Stimulated activated CD4-positive, alpha-beta T cell treated with anti-CD3 and anti-CD28 coated beads, Interleukin-12 subunit alpha, Interleukin-12 subunit beta, amount 100 ng/mL, for 24 hours (primary cell): Measurements from ENCODE around the gene CNPY1.
"Not testable (repeated sequence)": the region's sequence is repeated elsewhere in the genome, so short reads cannot be mapped to it uniquely, and the experiment has no call there.

Experiments
- DNase-seq, 2 experiments: peaks; one replicate each; pipeline ENCODE4 v3.0.0-alpha.2; 2020; ENCODE audit warnings: low read depth in 2 of 2

Gene CNPY1

DNA sequence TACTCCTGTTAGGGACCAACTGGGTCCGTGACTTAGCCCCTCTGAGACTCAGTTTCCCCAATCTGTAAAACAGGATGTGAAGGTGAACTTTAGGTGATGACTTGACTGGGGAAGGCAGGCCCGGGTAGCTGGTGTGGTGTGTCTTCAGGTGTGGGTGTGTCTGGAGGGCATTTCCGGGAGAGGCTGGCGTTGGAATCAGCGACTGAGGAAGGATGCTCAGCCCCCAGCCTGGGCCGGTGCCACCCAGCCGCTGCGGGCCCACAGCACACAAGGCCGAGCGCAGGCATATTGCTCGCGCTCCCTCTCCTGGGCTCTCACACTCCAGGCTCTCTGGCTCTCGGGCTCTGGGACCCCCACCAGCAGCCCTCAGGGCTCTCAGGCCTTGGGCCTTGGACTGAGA, 31.7 kb upstream of the CNPY1 start:
- DNase-seq, result no peak

DNA sequence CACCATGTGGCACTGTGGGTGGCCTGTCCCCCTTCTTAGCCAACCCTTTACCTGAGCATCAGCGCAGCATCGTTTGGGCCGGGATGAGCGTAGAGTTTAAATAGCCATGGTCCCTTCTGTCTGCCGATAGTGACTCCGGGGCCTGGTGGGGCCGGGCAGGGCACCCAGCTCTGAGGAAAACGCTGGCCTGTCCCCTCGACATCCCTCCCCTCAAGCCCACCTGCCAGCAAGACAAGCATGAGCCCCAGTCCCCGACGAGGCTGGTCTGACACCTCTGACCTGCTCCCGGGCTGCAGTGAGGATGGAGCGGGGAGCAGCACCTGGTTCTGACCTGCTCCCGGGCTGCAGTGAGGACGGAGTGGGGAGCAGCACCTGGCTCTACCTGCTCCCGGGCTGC, 31.1 kb upstream of the CNPY1 start:
- DNase-seq, result no peak

DNA sequence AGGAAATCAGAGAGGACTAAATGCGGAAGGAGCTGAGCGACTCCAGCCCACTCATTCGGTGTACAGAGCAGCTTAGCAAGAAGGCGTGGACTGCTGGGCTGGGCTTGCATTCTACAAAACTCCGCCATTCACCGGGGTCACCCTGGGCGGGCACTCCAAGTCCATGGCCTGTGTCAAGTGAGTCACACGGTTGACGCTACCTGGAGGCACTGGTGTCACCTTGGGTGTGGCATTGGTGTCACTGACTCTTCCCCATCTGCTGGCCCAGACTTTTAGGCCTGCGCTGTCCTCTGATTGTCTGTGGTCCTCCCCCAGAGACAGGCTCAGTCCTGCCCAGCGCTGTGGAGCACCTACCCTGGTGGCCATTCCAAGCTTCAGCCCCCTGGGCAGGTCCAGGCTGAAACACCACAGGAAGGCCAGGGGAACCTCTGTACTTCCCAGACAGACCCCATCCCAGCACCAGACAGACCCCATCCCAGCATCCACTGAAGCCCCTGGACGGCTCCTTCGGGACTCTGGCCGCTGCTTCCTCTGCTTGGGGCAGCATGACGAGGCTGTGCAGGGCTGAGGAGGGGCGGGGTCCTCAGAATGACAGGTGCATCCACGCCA, 30.6 kb upstream of the CNPY1 start:
- DNase-seq, result no peak

DNA sequence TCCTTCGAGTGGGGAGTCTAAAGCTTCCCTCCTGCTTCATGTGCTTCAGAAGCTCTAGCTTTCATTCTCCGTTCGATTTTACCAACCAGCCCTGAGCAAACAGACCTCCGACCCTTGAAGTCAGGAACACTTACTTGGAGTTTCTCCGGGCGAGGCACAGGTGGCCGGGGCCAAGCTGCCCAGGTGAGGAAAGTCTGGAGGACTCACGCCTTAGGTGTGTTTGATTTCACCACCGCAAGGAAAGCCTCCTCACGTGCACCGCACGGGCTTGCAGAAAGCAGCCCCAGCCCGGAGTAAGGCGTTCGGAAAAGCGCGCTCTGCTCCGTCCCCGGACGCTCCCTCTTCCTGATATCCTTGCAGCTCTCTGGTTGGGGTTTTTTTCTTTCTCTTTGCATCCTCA, 30.1 kb upstream of the CNPY1 start:
- DNase-seq, result no peak

DNA sequence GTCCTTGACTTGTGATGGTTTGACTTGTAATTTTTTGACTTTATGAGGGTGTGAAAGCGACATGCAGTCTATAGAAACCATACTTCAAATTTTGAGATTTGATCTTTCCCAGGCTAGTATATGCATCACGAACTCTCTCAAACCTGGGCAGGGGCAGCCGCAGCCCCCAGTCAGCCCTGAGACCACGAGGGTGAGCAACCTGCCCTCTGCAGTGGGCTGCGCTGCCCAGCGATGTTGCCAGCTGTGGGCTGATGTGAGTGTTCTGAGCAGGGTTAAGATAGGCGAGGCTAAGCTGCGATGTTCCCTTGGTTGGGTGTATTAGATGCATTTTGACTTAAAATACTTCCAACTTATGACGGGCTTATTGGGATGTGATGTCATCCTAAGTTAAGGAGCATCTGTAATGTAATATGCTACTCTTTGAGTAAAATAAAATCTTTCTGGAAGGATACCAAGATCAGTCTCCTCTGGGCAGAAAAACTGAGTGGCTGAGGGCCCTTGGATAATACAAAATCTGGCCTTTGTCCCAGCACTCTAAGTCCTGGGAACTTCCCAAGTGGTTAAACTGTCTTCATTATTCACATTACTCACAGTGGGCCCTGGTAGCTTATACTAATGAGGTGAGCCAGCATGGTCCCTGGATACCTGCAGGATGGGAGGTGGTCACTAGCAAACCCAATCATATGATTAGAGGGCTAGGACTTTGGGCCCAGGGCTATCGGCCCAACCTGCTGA, 28.4 kb upstream of the CNPY1 start:
- no peak for DNase-seq

DNA sequence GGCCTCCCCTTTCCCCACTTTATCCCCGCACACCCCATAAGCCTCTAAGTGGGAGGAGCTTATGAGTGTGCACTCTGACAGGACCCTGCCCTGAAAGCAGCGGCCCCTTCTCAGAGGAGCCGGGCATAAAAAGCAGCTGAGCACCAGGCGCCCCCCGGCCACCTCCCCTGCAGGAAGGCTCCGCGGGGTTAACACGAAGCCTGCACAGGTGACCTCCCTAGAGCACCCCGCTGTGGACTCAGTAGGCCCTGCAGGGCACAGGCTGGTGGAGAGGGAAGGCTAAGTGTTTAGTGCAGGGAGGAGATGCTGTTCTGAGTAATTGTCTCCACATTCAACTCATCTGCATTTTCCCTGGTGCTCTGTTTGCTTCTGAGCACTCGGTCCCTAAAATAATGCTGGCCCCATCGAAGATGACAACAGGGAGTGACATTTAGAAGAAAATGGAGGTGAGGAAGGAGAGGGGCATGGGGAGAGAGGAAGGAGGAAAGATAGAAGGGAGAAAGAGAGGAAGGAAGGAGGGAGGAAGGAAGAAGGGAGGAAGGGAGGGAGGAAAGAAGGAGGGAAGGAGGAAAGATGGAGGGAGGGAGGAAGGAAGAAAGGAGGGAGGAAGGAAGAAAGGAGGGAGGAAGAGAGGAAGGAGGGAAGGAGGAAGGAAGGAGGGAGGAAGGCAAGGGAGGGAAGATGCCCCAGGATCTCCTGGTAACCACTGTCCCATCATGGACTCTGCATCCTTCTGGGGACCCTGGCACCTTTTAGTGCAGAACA, 25.4 kb upstream of the CNPY1 start:
- no peak for DNase-seq

DNA sequence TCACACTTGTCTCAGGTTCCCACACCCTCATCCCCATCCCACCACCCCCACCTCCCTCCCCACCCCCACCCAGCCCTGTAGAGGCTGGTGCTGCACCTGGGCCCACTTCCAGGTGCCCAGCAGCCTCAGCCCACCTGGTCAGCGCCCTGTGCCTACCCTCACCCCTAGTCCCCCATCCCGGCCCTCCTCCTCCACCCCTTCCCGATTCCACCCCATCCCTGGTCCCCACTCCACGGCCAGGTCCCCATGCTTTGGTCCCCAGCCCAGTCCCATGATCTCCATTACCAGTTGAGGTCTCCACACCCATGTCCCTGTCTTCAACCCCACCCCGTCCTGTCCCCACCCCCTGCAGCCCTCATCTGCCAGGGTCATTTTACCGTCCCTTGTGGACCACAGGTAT, 24.6 kb upstream of the CNPY1 start:
- no peak for DNase-seq

DNA sequence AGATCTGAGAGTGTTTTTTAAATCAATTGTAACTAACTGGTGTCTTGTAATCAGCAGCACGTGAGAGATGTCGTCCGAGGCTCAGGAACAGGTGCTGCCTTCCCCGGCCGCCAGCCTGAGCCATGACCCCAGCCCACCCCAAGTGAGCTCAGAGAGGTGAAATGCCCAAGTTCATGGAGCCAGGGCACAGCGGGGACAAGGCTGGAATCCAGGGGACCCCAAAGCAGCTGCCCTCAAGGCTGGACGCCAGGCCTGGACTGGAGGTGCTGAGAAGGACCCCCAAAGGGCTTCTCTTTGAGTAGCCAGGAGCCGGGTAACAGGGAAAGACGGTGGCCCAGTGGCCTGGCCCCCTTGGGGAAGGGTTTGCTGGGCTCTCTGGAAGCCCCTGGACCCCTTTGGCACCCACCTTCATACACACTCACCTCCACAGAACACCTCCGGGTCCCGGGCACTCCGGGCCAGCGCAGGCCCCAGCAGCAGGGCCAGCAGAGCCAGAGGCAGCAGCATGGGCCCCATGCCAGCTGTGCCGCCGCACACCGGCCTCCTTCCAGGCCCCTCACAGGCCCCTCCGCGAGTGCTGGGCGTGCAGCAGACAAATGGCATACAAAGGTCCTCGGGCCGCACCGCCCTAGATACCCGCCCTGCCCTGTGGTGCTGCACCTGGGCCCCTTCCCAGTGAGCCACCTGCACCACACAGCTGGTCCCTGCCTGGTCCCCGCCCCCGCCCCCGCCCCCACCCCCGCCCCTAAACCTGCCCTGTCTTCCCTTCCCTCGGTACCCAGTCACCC, 24.0 kb upstream of the CNPY1 start:
- no peak for DNase-seq

DNA sequence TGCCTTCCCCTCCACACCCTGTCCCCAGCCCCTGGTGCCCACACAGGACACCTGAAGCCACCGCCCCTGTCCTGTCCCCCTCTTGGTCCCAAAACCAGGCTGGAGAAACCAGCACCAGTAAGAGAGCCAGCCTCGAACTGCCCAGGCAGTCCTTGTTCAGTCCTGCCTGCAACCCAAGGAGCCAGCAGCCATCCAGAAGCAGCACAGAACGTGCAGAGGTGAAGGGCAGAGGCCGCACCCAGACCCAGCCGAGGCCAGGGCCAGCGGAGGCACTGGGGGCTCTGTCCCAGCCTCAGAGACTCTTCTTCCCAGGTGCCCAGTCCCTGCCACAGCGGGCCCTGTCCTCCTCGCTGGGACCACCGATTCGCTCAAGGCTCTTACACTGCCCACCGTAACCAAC, 23.3 kb upstream of the CNPY1 start:
- no peak for DNase-seq

DNA sequence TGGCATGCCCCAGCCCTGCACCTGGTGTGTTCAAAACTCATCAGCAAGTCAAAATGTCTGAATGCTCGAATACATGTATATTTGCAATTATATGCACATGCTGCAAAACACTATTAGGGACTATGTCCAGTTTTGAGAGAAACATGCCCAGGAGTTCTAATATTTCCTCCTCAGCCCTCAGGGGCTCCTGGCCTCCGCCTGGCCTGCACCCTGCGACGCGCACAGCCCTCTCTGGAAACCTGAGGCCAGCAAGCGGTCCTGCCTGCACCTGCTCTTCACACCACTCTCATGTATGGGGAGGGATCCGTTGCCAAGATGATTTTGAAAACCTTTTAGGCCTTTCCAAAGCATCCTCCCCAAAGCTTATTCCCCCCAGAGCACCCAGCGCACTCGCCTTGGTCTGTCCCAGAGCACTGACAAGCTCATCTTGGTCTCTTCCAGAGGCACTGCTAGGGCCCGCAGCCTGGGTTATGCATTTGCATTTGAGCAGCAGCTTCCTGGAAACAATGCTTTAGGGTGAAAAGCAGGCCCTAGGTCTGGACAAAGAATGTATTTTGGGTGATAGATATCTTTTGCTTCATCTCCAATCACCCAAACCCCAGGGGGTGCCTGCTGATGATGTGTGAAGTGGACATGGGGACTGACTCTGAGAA, 22.6 kb upstream of the CNPY1 start:
- DNase-seq, result no peak

DNA sequence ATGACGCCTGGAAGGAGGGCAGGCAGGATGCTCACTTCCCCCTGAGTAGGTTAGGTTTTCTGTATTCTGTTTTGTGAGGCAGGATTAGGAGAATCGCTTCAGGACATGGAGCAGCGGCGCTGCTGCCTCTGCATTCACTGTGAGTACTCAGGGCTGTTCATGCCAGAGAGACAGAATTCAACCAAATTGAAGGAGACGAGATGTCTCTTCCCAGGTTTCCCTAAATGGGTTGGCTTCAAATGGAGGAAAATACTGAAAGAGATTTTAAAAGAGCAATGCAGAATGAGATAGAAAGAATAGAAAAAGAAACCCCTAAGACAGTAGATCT, 21.9 kb upstream of the CNPY1 start:
- DNase-seq, result no peak

DNA sequence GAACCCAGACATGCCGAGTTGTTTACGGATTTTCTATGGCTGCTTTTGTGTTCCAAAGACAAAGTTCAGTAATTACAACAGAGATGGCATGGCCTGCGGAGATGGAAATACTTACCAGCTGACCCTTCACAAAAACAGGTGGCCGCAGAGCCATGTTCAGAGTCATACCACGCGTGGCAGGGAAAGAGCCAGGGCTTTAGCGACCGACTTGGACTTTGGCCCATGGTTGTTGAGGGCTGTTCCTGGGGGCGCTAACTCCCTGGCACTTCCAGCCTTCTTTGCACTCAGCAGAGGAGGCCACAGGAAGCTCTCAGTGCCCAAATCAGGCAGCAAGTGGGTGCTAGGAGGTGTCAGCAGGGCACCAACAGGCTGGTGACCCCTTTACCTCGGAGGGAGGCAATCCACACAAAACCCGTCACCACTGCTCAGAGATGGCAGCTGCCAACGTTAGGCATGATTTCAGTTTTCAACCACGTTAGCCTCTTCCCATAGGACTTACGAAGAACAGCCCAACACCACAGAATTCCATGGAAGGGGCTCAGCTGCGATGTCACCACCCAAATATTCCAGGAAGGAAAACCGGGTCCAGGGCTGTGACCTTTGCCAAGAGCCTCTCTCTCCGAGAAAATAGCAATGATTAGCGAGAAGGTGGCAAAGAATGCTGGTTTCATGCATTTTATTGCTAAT, 21.4 kb upstream of the CNPY1 start:
- DNase-seq, result no peak

DNA sequence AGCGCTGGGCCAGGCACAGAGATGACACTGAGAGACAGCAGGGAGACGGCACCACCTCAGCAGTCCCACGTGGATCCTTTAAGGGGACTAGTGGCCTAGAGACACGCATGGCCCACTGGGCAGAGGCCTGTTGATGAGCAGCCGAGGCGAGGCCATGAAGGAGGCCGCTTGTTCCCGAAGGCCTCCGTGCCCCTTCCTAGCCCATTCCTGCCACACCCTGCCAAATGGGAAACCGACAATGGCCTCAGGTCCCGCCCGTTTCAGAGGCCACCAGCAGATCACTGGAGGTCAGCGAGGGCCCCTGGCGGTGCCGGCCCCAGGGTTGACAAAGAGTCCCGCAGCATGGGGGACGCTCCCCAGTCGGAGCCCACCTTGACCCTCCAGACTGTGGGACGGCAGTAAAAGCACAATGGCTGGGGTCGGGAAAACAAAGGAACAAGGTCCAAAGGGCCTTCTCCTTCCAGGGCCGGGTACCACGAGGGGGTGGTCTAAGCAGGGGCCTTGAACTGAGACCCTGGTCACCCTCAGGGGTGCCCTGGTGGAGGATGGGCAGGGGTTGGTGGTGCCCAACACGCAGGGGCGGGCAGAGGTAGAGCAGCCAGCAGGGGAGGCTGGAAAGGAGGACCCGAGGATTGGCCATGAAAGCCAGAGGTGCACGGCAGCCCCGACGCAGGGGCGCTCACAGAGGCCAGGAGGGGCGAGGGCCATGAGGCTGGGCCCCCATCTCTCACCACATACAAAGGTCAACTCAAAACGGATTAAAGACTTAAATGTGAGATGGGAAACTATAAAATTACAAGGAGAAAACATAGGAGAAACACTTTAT, 19.9 kb upstream of the CNPY1 start:
- DNase-seq, result no peak

DNA sequence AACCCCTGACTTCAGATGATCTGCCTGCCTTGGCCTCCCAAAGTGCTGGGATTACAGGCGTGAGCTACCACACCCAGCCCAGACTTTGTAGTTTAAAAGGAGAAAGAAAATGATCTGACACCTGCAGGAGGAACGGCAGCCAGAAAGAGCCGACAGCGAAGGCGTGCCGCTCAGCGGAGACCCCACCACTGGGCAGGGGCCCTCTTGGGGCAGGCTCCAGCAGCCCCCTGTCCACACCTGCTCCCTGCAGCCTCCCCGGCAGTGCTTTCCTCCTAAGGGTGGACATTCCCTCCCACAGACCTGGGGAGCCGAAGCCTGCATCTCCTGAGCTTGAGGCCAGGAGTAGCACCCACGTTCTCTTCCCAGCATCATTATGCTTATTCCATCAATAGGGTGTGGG, 19.2 kb upstream of the CNPY1 start:
- no peak for DNase-seq

DNA sequence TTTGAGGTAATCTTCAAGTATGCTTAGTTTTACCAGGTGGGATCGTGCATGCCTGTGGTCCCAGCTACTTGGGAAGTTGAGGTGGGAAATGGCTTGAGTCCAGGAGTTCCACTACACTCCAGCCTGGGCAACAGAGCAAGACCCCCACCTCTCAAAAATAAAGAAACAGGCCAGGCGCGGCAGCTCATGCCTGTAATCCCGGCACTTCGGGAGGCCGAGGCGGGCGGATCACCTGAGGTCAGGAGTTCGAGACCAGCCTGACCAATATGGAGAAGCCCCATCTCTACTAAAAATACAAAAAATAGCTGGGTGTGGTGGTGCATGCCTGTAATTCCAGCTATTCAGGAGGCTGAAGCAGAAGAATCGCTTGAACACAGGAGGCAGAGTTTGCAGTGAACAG, 16.6 kb upstream of the CNPY1 start:
- not testable (repeated sequence) for DNase-seq

DNA sequence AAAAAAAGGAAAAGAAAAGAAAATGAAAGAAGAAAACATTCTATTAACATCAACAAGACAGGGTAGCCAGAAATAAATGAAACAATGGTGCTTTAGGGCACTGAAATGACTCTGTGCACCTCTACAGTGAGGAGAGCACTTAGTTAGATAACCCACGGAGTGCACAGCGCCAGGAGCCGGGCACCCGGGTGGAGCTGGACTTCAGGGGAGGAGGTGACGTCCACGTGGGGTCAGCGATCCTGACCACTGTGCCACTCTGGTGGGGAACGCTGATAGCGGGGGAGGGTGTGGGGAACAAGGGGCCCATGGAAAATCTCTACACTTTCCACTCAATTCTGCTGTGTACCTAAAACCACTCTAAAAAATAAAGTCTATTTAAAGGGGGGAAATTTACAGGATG, 15.7 kb upstream of the CNPY1 start:
- DNase-seq, result no peak

DNA sequence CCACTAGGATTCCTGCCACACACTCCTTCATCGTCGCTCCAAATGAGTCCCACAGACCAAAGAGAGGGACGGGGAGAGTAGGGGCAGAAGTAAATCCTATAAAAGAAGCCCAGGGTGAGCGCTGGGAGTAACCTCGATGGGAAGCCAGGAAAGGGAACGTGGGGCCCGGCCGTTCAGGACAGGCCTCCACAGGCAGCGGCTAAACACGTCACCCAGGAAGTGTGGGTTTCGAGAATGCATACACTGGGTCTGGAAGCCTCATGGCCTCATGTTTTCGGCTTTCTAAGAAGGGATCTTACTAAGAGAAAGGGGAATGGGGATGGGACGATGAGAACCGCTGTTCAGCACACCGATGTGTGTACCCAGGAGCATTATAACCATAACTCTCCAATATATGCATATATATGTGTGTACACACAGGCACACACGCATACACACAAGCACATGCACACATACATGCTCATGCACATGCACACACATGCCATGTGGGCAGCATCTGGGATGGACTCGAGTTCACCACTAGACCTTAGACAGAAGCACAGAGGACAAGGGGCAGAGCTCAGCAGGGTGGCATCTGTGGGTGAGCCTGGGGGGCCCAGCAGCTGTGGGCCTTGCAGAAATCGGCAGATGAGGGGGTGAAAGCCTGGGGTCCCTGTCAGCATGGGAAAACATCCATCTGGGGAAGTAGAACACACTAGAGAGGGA, 14.8 kb upstream of the CNPY1 start:
- DNase-seq, result no peak

DNA sequence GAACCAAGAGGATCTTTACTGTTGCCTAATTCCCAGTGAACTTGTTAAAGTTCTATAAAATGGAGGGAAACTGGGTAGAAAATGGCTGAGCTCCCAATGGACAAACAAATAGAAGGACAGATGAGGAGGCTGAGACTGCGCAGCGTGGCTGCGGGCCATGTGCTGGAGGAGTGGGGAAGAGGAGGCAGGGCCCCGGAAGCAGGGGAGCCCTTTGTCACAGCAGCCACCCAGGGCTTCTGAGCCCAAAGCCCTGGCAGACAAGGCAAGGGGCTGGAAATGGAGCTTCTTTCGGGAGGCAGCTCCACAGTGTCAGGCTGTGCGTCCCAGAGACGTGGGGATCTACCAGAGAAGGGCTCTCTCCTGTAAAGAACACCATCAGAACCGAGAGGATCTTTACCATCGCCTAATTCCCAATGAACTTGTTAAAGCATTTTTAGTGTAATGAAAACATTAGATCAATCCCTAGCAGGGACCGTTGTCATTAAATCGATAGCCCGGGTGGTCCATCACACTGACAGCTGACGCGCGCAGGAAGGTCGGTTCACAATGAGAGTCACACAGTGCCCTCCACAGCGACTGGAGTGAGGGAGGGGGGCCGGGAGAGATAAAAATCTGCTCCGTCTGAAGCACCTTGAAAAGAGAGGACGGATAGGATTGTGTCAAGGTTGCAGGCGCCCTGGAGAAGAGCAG, 14.0 kb upstream of the CNPY1 start:
- DNase-seq, result no peak

DNA sequence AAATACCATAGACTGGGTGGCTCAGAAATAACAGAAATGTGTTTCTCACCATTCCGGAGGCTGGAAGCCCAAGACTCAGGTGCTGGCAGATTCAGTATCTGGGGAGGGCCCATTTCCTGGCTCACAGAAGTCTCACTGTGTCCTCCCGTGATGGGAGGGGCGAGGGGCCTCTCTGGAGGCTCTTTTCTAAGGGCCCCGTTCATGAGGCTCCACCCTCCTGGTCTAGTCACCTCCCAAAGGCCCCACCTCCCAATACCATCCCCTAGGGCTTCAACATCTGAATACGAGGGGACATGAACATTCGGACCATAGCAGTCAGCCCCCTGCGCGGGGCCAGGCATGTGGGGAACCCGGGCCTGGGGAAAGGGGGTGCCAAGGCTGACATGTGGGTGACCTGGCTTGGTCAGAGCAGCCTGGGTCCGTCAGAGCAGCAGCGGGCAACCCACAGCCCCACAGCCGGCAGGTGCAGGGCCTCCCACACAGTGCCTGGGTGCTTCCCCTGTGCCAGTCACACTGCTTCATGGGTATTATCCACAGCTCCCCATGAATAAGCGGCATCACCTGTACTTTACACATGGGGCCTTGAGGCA, 13.3 kb upstream of the CNPY1 start:
- no peak for DNase-seq
